Naive thymus-derived CD4-positive, alpha-beta T cell (primary cell): ENCODE data around the gene EFHC2. TPM values are rescaled to one million over a fixed set of nuclear protein-coding genes. Genes with fewer than 3 reads are reported as not detected.

ENCODE experiments used
- ATAC-seq: fragments of 150-1000 bp; cut with Tn5 transposase; 2 replicates; pipeline ENCODE4 v1.10.0; 2021; ENCODE audit warnings: mild to moderate bottlenecking, moderate library complexity
- CTCF ChIA-PET: fragments of 350-600 bp; sonication (Branson Sonifier 250); formaldehyde crosslinking; loops from one replicate; lab custom pipeline; 2021; ENCODE audit warnings: antibody characterized with exemption; lab: Charles Lee
- POLR2A ChIA-PET: fragments of 350-600 bp; sonication (Branson Sonifier 250); formaldehyde crosslinking; loops from one replicate; lab custom pipeline; 2021; ENCODE audit warnings: antibody characterized with exemption, inconsistent platforms; lab: Charles Lee
- DNase-seq, 9 donors: peaks; one replicate each; pipeline versions ENCODE4 v3.0.0 to v3.0.0-alpha.2; 2020 to 2022; ENCODE audit warnings: mixed read lengths in 1 of 9
- H3K27ac ChIP-seq: one replicate; pipeline ENCODE4 v1.7.0; 2013; ENCODE audit warnings: mild to moderate bottlenecking, low read depth, low read length, moderate library complexity
- H3K27me3 ChIP-seq, 2 donors: one replicate each; pipeline ENCODE4 v1.7.0; 2013; ENCODE audit warnings: low read length in 2 of 2, mild to moderate bottlenecking in 2 of 2, moderate library complexity in 2 of 2; ENCODE audit not compliant: control insufficient read depth in 2 of 2, insufficient read depth in 2 of 2
- H3K36me3 ChIP-seq, 3 experiments: 1 replicate in 2 of 3; 2 replicates in 1 of 3; pipeline ENCODE4 v1.7.0; 2013; ENCODE audit warnings: low read length in 3 of 3, mild to moderate bottlenecking in 3 of 3, moderate library complexity in 1 of 3; ENCODE audit not compliant: insufficient read depth in 3 of 3, control insufficient read depth in 2 of 3
- H3K4me1 ChIP-seq, 2 donors: one replicate each; pipeline ENCODE4 v1.7.0; 2013; ENCODE audit warnings: low read length in 2 of 2, mild to moderate bottlenecking in 2 of 2, moderate library complexity in 1 of 2; ENCODE audit not compliant: control insufficient read depth in 2 of 2, insufficient read depth in 2 of 2
- H3K4me3 ChIP-seq: 2 replicates; pipeline ENCODE4 v1.7.0; 2013; ENCODE audit warnings: mild to moderate bottlenecking, low read length
- H3K9me3 ChIP-seq, 3 experiments: 1 replicate in 2 of 3; 2 replicates in 1 of 3; pipeline ENCODE4 v1.7.0; 2013; ENCODE audit warnings: low read length in 3 of 3; ENCODE audit not compliant: control insufficient read depth in 2 of 3
- H3K27ac Mint-ChIP-seq, 9 donors: one replicate each; pipeline ENCODE4 v1.8.0; 2020 to 2022; ENCODE audit warnings: mixed read lengths in 9 of 9, mild to moderate bottlenecking in 8 of 9, moderate library complexity in 5 of 9, inconsistent platforms in 2 of 9
- H3K27me3 Mint-ChIP-seq, 5 donors: one replicate each; pipeline ENCODE4 v1.8.0; 2021 to 2022; ENCODE audit warnings: mixed read lengths in 5 of 5, mild to moderate bottlenecking in 1 of 5
- H3K36me3 Mint-ChIP-seq, 5 donors: one replicate each; pipeline ENCODE4 v1.8.0; 2020 to 2022; ENCODE audit warnings: mixed read lengths in 5 of 5, mild to moderate bottlenecking in 3 of 5, inconsistent platforms in 1 of 5
- H3K4me1 Mint-ChIP-seq, 7 donors: one replicate each; pipeline ENCODE4 v1.8.0; 2020 to 2022; ENCODE audit warnings: mixed read lengths in 7 of 7, mild to moderate bottlenecking in 3 of 7, inconsistent platforms in 1 of 7
- H3K4me3 Mint-ChIP-seq, 10 donors: one replicate each; pipeline ENCODE4 v1.8.0; 2020 to 2022; ENCODE audit warnings: mild to moderate bottlenecking in 10 of 10, mixed read lengths in 10 of 10, moderate library complexity in 6 of 10, inconsistent platforms in 2 of 10
- H3K9me3 Mint-ChIP-seq, 11 donors: one replicate each; pipeline ENCODE4 v1.8.0; 2020 to 2022; ENCODE audit warnings: mixed read lengths in 11 of 11, mild to moderate bottlenecking in 4 of 11, inconsistent platforms in 1 of 11, moderate library complexity in 1 of 11
- intact Hi-C, 2 donors: fragments of 100-400 bp; cut with micrococcal nuclease; formaldehyde crosslinking; loops; one replicate each; pipeline ENCODE4 v1.15.1; 2023
- polyA plus RNA-seq, 2 donors: library from polyadenylated mRNA; unstranded; fragments of 300-500 nt; fragmentation: Illumina TruSeq; gene quantifications; one replicate each; pipeline ENCODE4 v1.2.3, GENCODE V29; 2021
- total RNA-seq, 6 experiments: library from RNA in 5 of 6; stranded (reverse) in 5 of 6; gene quantifications; 1 replicate in 5 of 6; 2 replicates in 1 of 6; pipeline ENCODE4 v1.2.3 and lab custom pipeline; 2021 to 2026

The EFHC2 gene
- total and polyA plus RNA-seq, 7 experiments from 2014 or later: 0.31 to 3.3 (median 2.1) TPM

DNA sequence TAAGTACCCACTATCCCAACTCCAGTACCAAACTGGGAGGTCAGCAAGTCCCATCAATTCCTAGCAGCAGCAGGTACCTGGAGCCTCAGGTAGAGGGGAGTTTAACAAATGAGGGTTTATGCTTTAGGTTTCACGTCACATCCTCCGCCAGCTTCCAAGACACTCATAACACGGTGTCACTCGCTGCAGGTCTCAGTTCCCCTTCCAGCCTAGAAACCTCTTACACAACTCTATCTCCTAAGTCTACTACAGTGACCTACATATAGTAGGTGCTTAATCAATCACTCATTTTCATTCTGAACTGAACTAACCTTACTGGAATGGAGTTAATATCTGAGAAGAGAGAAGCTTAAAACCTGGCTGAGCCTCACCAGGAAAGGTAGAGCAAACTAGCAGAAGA, 96.0 kb downstream of the EFHC2 start:
- peaks cover 0 to 6% (median 3%) of the 10 kb centered on the region in 5 donors for H3K36me3 Mint-ChIP-seq
- intact Hi-C loops: loop anchor here in 1 of 2 donors (10.0 kb wide), 1 partner anchor 297 kb away; the partner anchor contains the start of gene FUNDC1
- peaks cover 10 to 62% (median 30%) of the 10 kb centered on the region in 7 donors for H3K4me1 Mint-ChIP-seq
- H3K4me3 Mint-ChIP-seq: no peak overlapping the region
- Histone ChIP-seq H3K4me3 (no peak overlapping the region), H3K27ac (no peak overlapping the region), H3K4me1 (peaks cover 5 to 22% of the 10 kb centered on the region in 2 donors), H3K27me3 (no peaks in the 10 kb centered on the region), H3K9me3 (no peaks in the 10 kb centered on the region), H3K36me3 (no peaks in the 10 kb centered on the region)
- H3K27ac Mint-ChIP-seq: peak overlapping the region in 1 of 9 donors; percentile 53
- DNase-seq: no peak
- ChIA-PET POLR2A (no interaction called here), CTCF (interaction anchor here (1.0 kb wide), 1 partner anchor 25 kb away, joined by 3 read pairs; no protein-coding TSS in a partner anchor)
- H3K27me3 Mint-ChIP-seq: no peaks in the 10 kb centered on the region
- H3K9me3 Mint-ChIP-seq: peaks cover 0 to 17% (median 0%) of the 10 kb centered on the region in 11 donors
- no peak for ATAC-seq

DNA sequence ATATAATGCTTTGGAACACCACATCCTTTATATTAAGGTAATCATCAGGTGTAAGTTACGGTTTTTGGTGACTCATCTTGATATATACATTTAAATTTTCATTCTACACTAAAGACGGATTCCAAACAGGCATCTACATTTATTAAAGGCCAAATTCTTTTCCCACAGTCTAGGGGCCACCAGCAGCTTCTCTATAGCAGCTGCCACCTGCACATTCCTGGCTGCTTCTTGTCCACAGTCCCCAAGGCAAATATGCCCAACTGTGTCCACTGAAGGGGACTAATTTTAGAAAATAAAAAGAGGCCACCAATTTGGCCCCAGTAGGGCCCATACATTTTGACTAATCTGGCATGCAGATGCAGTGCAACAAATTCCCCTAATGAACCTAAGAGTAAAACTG, 96.6 kb downstream of the EFHC2 start:
- no peak for DNase-seq
- no peaks in the 10 kb centered on the region for H3K36me3 ChIP-seq
- H3K27me3 Mint-ChIP-seq: no peaks in the 10 kb centered on the region
- peaks cover 0 to 6% (median 3%) of the 10 kb centered on the region in 5 donors for H3K36me3 Mint-ChIP-seq
- ATAC-seq: no peak
- no peak overlapping the region for H3K27ac ChIP-seq
- peak overlapping the region in 3 of 9 donors; percentile 37 to 79 (median 53) for H3K27ac Mint-ChIP-seq
- H3K27me3 ChIP-seq: no peaks in the 10 kb centered on the region
- peaks cover 10 to 56% (median 30%) of the 10 kb centered on the region in 7 donors for H3K4me1 Mint-ChIP-seq
- H3K9me3 Mint-ChIP-seq: peaks cover 0 to 12% (median 0%) of the 10 kb centered on the region in 11 donors
- CTCF ChIA-PET: interaction anchor here (0.7 to 2.1 kb wide), 3 partner anchors 16 to 26 kb away, joined by 3 to 6 read pairs (median 3); no protein-coding TSS in a partner anchor
- H3K9me3 ChIP-seq: no peaks in the 10 kb centered on the region
- no peak overlapping the region for H3K4me3 ChIP-seq
- intact Hi-C loops: loop anchor here in 1 of 2 donors (10.0 kb wide), 1 partner anchor 298 kb away; the partner anchor contains the start of gene FUNDC1
- peaks cover 5 to 22% of the 10 kb centered on the region in 2 donors for H3K4me1 ChIP-seq
- POLR2A ChIA-PET: no interaction called here
- no peak overlapping the region for H3K4me3 Mint-ChIP-seq

GRCh38 chrX:44245733-44246132, 97.7 kb downstream of the EFHC2 start:
- Mint-ChIP-seq H3K36me3 (peaks cover 0 to 10% (median 3%) of the 10 kb centered on the region in 5 donors), H3K4me1 (peaks cover 10 to 53% (median 30%) of the 10 kb centered on the region in 7 donors), H3K9me3 (peaks cover 0 to 9% (median 0%) of the 10 kb centered on the region in 11 donors), H3K4me3 (peak overlapping the region in 8 of 10 donors; percentile 14 to 61 (median 41)), H3K27me3 (no peaks in the 10 kb centered on the region), H3K27ac (peak overlapping the region in 7 of 9 donors; percentile 63 to 89 (median 79))
- POLR2A ChIA-PET: interaction anchor here (0.8 to 1.0 kb wide), 3 partner anchors 22 to 84 kb away, joined by 3 read pairs; no protein-coding TSS in a partner anchor
- CTCF ChIA-PET: interaction anchor here (1.0 to 4.0 kb wide), 6 partner anchors 9 to 287 kb away, joined by 3 to 23 read pairs (median 4); no protein-coding TSS in a partner anchor
- no peaks in the 10 kb centered on the region for H3K36me3 ChIP-seq
- intact Hi-C loops: loop anchor here (1.0 to 10.0 kb wide), 4 partner anchors 8 to 825 kb away; partner anchors contain the start of gene FUNDC1 (in 1 of the 2)
- no peak overlapping the region for H3K27ac ChIP-seq
- no peaks in the 10 kb centered on the region for H3K27me3 ChIP-seq
- ATAC-seq (peak; percentile 77), DNase-seq (peak in 6 of 9 donors; percentile 16 to 48 (median 28))
- no peak overlapping the region for H3K4me3 ChIP-seq
- no peaks in the 10 kb centered on the region for H3K9me3 ChIP-seq
- peaks cover 5 to 22% of the 10 kb centered on the region in 2 donors for H3K4me1 ChIP-seq

GRCh38 chrX:44244008-44244407, 99.5 kb downstream of the EFHC2 start:
- Histone ChIP-seq H3K4me3 (no peak overlapping the region), H3K36me3 (no peaks in the 10 kb centered on the region), H3K4me1 (peaks cover 5 to 22% of the 10 kb centered on the region in 2 donors), H3K27me3 (no peaks in the 10 kb centered on the region), H3K9me3 (no peaks in the 10 kb centered on the region), H3K27ac (no peak overlapping the region)
- ATAC-seq (peak; percentile 46), DNase-seq (peak in 6 of 9 donors; percentile 8 to 51 (median 40))
- Mint-ChIP-seq H3K36me3 (peaks cover 0 to 3% (median 0%) of the 10 kb centered on the region in 5 donors), H3K4me1 (peaks cover 10 to 46% (median 30%) of the 10 kb centered on the region in 7 donors), H3K9me3 (no peaks in the 10 kb centered on the region), H3K27me3 (no peaks in the 10 kb centered on the region), H3K27ac (peak overlapping the region in 8 of 9 donors; percentile 5 to 79 (median 52)), H3K4me3 (peak overlapping the region in 2 of 10 donors; percentile 0 to 6)
- intact Hi-C loops: loop anchor here (1.0 to 10.0 kb wide), 8 partner anchors 59 to 827 kb away; partner anchors contain the start of gene FUNDC1 (in 1 of the 2)
- CTCF ChIA-PET: interaction anchor here (0.6 to 4.0 kb wide), 16 partner anchors 10 to 409 kb away, joined by 3 to 23 read pairs (median 3); partner anchors contain the start of gene FUNDC1
- POLR2A ChIA-PET: interaction anchor here (0.6 to 1.3 kb wide), 4 partner anchors 13 to 1520 kb away, joined by 3 to 4 read pairs (median 3); no protein-coding TSS in a partner anchor

- Mint-ChIP-seq H3K4me1 (peaks cover 10 to 40% (median 30%) of the 10 kb centered on the region in 7 donors), H3K4me3 (no peak overlapping the region), H3K27ac (no peak overlapping the region), H3K27me3 (peaks cover 0 to 11% (median 0%) of the 10 kb centered on the region in 5 donors), H3K36me3 (peaks cover 0 to 8% (median 0%) of the 10 kb centered on the region in 5 donors), H3K9me3 (peaks cover 0 to 6% (median 0%) of the 10 kb centered on the region in 11 donors)
- peaks cover 5 to 22% of the 10 kb centered on the region in 2 donors for H3K4me1 ChIP-seq
- CTCF ChIA-PET: no interaction called here
- POLR2A ChIA-PET: no interaction called here
- intact Hi-C loops: loop anchor here (5.0 to 10.0 kb wide), 2 partner anchors 303 to 684 kb away; partner anchors contain the start of gene FUNDC1 (in 1 of the 2)
- no peak overlapping the region for H3K4me3 ChIP-seq
- H3K9me3 ChIP-seq: no peaks in the 10 kb centered on the region
- H3K27me3 ChIP-seq: no peaks in the 10 kb centered on the region
- no peak for ATAC-seq
- DNase-seq: no peak
- no peaks in the 10 kb centered on the region for H3K36me3 ChIP-seq
- H3K27ac ChIP-seq: no peak overlapping the region
Measured at GRCh38 chrX:44241546-44241945, 101.9 kb downstream of the EFHC2 start.

GRCh38 chrX:44240036-44240435, 103.4 kb downstream of the EFHC2 start:
- Mint-ChIP-seq H3K4me3 (no peak overlapping the region), H3K27ac (no peak overlapping the region), H3K27me3 (peaks cover 0 to 11% (median 0%) of the 10 kb centered on the region in 5 donors), H3K36me3 (peaks cover 0 to 8% (median 0%) of the 10 kb centered on the region in 5 donors), H3K9me3 (peaks cover 0 to 6% (median 0%) of the 10 kb centered on the region in 11 donors), H3K4me1 (peaks cover 10 to 30% (median 16%) of the 10 kb centered on the region in 7 donors)
- Histone ChIP-seq H3K9me3 (no peaks in the 10 kb centered on the region), H3K4me3 (no peak overlapping the region), H3K36me3 (no peaks in the 10 kb centered on the region), H3K4me1 (peaks cover 0 to 8% of the 10 kb centered on the region in 2 donors), H3K27me3 (no peaks in the 10 kb centered on the region), H3K27ac (no peak overlapping the region)
- intact Hi-C loops: loop anchor here (5.0 to 10.0 kb wide), 2 partner anchors 305 to 683 kb away; partner anchors contain the start of gene FUNDC1 (in 1 of the 2)
- POLR2A ChIA-PET: interaction anchor here (0.6 kb wide), 1 partner anchor 209 kb away, joined by 3 read pairs; no protein-coding TSS in a partner anchor
- ATAC-seq: no peak
- no peak for DNase-seq
- CTCF ChIA-PET: interaction anchor here (0.6 kb wide), 1 partner anchor 64 kb away, joined by 3 read pairs; no protein-coding TSS in a partner anchor
